MM.1S (cell line): ENCODE data around the gene PGLYRP3.
"Not testable (repeated sequence)": the region's sequence is repeated elsewhere in the genome, so short reads cannot be mapped to it uniquely, and the experiment has no call there.

Experiments used
- DNase-seq: peaks from one replicate; pipeline ENCODE4 v3.0.0-alpha.2; 2015
- H2AFZ ChIP-seq: fragments of 300-600 bp; sonication (generic); 2 replicates; pipeline ENCODE4 v1.6.0; 2016; ENCODE audit warnings: antibody characterized with exemption, low read length
- H3F3A ChIP-seq: fragments of 300-600 bp; sonication (generic); 2 replicates; pipeline ENCODE4 v1.6.1; 2016; ENCODE audit warnings: mild to moderate bottlenecking, antibody characterized with exemption, low read length, moderate library complexity, mixed read lengths; ENCODE audit not compliant: insufficient read depth
- H3K27ac ChIP-seq: fragments of 300-600 bp; sonication (generic); 2 replicates; pipeline ENCODE4 v1.5.1; 2016; ENCODE audit warnings: mild to moderate bottlenecking, low read length
- H3K27me3 ChIP-seq: fragments of 300-600 bp; sonication (generic); replicated peaks from 2 replicates; pipeline ENCODE4 v1.6.0; 2016; ENCODE audit warnings: low read length; ENCODE audit not compliant: insufficient read depth
- H3K36me3 ChIP-seq: fragments of 300-600 bp; sonication (generic); replicated peaks from 2 replicates; pipeline ENCODE4 v1.6.1; 2016; ENCODE audit warnings: mild to moderate bottlenecking, low read length, mixed read lengths; ENCODE audit not compliant: insufficient read depth
- H3K4me1 ChIP-seq: fragments of 300-600 bp; sonication (generic); 2 replicates; pipeline ENCODE4 v1.6.1; 2016; ENCODE audit warnings: low read length, mixed read lengths
- H3K4me2 ChIP-seq: fragments of 300-600 bp; sonication (generic); 2 replicates; pipeline ENCODE4 v1.6.0; 2016; ENCODE audit warnings: low read depth, low read length
- H3K4me3 ChIP-seq: fragments of 300-600 bp; sonication (generic); 2 replicates; pipeline ENCODE4 v1.5.1; 2016; ENCODE audit warnings: low read length, mixed read lengths
- H3K79me2 ChIP-seq: fragments of 300-600 bp; sonication (generic); 2 replicates; pipeline ENCODE4 v1.6.1; 2016; ENCODE audit warnings: mixed run types, low read length, mixed read lengths
- H3K9ac ChIP-seq: fragments of 300-600 bp; sonication (generic); 2 replicates; pipeline ENCODE4 v1.6.1; 2016; ENCODE audit warnings: low read length, mixed read lengths
- H3K9me2 ChIP-seq: fragments of 300-600 bp; sonication (generic); replicated peaks from 2 replicates; pipeline ENCODE4 v1.6.1; 2016; ENCODE audit warnings: mild to moderate bottlenecking, low read length, mixed read lengths; ENCODE audit not compliant: insufficient read depth
- H3K9me3 ChIP-seq: fragments of 300-600 bp; sonication (generic); replicated peaks from 2 replicates; pipeline ENCODE4 v1.6.1; 2016; ENCODE audit warnings: mild to moderate bottlenecking, low read length, mixed read lengths; ENCODE audit not compliant: insufficient read depth
- H4K20me1 ChIP-seq: fragments of 300-600 bp; sonication (generic); 2 replicates; pipeline ENCODE4 v1.6.1; 2016; ENCODE audit warnings: mild to moderate bottlenecking, low read length, moderate library complexity, mixed read lengths; ENCODE audit not compliant: insufficient read depth
- EZH2 ChIP-seq: fragments of 300-600 bp; sonication (generic); optimal IDR thresholded peaks from 2 replicates; pipeline ENCODE3; 2017; ENCODE audit warnings: low read depth, mild to moderate bottlenecking, antibody characterized with exemption, low read length, mixed read lengths
- EZH2phosphoT487 ChIP-seq: fragments of 300-600 bp; sonication (generic); IDR thresholded peaks from 2 replicates; pipeline ENCODE4 v1.6.1; 2018; ENCODE audit warnings: antibody characterized with exemption, low read length
- TF ChIP-seq, protein P1 (sequence below): fragments of 300-600 bp; sonication (generic); IDR thresholded peaks from 2 replicates; pipeline ENCODE4 v1.5.1; 2016; ENCODE audit warnings: antibody characterized with exemption, low read length, mixed read lengths

The PGLYRP3 gene

DNA sequence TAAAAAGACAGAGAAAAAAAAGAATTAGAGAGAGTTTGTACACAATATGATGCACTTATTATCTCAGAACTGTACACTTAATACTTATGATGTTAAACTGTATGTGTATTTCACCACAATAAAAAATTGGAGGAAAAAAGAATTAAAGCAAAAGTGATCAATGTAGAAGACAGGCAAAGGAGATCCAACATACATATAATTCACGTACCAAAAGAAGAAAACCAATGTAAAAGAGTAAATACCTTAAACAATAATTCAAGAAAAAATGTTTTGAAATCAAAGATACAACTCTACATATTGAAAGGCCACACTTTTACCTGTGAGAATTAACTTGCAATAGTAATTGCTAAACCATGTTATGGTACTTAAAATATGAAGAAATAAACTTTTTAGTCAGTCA lies 9.8 kb upstream of the PGLYRP3 start:
- H4K20me1 ChIP-seq = no peaks in the 10 kb centered on the region

DNA sequence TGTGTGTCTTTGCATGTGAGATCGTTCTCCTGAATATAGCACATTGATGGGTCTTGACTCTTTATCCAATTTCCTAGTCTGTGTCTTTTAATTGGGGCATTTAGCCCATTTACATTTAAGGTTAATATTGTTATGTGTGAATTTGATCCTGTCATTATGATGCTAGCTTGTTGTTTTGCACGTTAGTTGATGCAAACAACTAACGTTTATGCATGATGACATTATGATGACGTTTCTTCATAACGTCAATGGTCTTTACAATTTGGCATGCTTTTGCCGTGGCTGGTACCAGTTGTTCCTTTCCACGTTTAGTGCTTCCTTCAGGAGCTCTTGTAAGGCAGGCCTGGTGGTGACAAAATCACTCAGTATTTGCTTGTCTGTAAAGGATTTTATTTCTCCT lies 5.4 kb upstream of the PGLYRP3 start:
- not testable (repeated sequence) for H4K20me1 ChIP-seq, H3K4me2 ChIP-seq, H3K4me3 ChIP-seq, H3K79me2 ChIP-seq, DNase-seq, H3K4me1 ChIP-seq, H3K36me3 ChIP-seq, H3K9me2 ChIP-seq, H2AFZ ChIP-seq, H3K9me3 ChIP-seq, H3K27ac ChIP-seq, H3K9ac ChIP-seq, H3F3A ChIP-seq, H3K27me3 ChIP-seq

More for the DNA sequence above, 9.8 kb upstream of the PGLYRP3 start:
- Histone ChIP-seq H3K4me3 (no peak overlapping the region), H3K36me3 (no peaks in the 10 kb centered on the region), H3F3A (no peaks in the 10 kb centered on the region), H3K9me2 (no peaks in the 10 kb centered on the region), H2AFZ (no peak overlapping the region), H3K27me3 (no peaks in the 10 kb centered on the region), H3K9me3 (no peaks in the 10 kb centered on the region), H3K4me1 (no peaks in the 10 kb centered on the region), H3K4me2 (no peak overlapping the region), H3K9ac (no peak overlapping the region), H3K27ac (no peak overlapping the region), H3K79me2 (no peaks in the 10 kb centered on the region)
- TF ChIP-seq EZH2phosphoT487 = no peak
- no peak for TF ChIP-seq EZH2
- TF ChIP-seq, protein P1, sequence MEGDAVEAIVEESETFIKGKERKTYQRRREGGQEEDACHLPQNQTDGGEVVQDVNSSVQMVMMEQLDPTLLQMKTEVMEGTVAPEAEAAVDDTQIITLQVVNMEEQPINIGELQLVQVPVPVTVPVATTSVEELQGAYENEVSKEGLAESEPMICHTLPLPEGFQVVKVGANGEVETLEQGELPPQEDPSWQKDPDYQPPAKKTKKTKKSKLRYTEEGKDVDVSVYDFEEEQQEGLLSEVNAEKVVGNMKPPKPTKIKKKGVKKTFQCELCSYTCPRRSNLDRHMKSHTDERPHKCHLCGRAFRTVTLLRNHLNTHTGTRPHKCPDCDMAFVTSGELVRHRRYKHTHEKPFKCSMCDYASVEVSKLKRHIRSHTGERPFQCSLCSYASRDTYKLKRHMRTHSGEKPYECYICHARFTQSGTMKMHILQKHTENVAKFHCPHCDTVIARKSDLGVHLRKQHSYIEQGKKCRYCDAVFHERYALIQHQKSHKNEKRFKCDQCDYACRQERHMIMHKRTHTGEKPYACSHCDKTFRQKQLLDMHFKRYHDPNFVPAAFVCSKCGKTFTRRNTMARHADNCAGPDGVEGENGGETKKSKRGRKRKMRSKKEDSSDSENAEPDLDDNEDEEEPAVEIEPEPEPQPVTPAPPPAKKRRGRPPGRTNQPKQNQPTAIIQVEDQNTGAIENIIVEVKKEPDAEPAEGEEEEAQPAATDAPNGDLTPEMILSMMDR = no peak
- DNase-seq = no peak

- not testable (repeated sequence) for H3K4me3 ChIP-seq
Observed at GRCh38 chr1:153316013-153316412, 3.3 kb upstream of the PGLYRP3 start.

DNA sequence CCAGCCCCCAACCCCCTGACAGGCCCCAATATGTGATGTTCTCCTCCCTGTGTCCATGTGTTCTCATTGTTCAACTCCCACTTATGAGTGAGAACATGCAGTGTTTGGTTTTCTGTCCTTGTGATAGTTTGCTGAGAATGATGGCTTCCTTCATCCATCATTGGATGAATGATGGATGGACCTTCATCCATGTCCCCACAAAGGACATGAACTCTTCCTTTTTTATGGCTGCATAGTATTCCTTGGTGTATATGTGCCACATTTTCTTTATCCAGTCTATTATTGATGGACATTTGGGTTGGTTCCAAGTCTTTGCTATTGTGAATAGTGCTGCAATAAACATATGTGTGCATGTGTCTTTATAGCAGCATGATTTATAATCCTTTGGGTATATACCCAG lies 1.6 kb upstream of the PGLYRP3 start:
- H3K4me2 ChIP-seq, H3K36me3 ChIP-seq, H3K27me3 ChIP-seq, H3K4me3 ChIP-seq, H3F3A ChIP-seq, H3K9ac ChIP-seq, H3K27ac ChIP-seq, H4K20me1 ChIP-seq, H3K9me3 ChIP-seq, H3K79me2 ChIP-seq, H3K9me2 ChIP-seq, H2AFZ ChIP-seq, DNase-seq, H3K4me1 ChIP-seq: not testable (repeated sequence)

More at GRCh38 chr1:153316013-153316412, 3.3 kb upstream of the PGLYRP3 start:
- H3K79me2 ChIP-seq, H3K9me3 ChIP-seq, H3K27ac ChIP-seq, H3K36me3 ChIP-seq, H4K20me1 ChIP-seq, H3K27me3 ChIP-seq, DNase-seq, H2AFZ ChIP-seq, H3K4me2 ChIP-seq, H3K4me1 ChIP-seq, H3K9me2 ChIP-seq, H3K9ac ChIP-seq, H3F3A ChIP-seq: not testable (repeated sequence)

DNA sequence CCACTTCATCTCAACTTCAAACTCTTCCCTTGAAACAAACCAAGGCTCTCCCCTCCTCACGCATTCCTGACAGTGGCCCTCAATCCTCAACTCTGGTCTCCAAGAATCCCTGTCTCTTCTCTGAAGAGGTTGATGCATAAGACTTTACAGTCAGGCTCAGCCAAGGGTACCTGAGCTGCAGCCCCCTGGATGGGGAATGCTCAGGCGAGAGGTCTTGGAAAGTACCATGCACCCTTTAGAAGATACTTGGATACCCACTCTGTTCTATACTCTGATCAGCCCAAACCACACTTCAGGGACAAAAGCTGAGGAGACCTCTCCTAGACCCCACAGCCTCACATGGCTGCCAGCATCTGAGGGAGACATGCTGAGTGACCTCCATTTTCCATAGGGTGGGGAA lies 536 bp upstream of the PGLYRP3 start:
- no peak overlapping the region for H2AFZ ChIP-seq
- no peak overlapping the region for H3K4me3 ChIP-seq
- H3K27me3 ChIP-seq = no peaks in the 10 kb centered on the region
- H3K27ac ChIP-seq = no peak overlapping the region
- DNase-seq = no peak
- no peaks in the 10 kb centered on the region for H3K4me1 ChIP-seq
- H4K20me1 ChIP-seq = no peaks in the 10 kb centered on the region
- TF ChIP-seq EZH2 (no peak), EZH2phosphoT487 (no peak)
- TF ChIP-seq, protein P1 = no peak
- H3K79me2 ChIP-seq = no peaks in the 10 kb centered on the region
- no peaks in the 10 kb centered on the region for H3K9me3 ChIP-seq
- H3F3A ChIP-seq = no peaks in the 10 kb centered on the region
- H3K9me2 ChIP-seq = no peaks in the 10 kb centered on the region
- no peak overlapping the region for H3K4me2 ChIP-seq
- no peaks in the 10 kb centered on the region for H3K36me3 ChIP-seq
- H3K9ac ChIP-seq = no peak overlapping the region
